Natural killer cell (primary cell): ENCODE data around the gene NCK2. TPM values are rescaled to one million over a fixed set of nuclear protein-coding genes. Genes with fewer than 3 reads are reported as not detected.

Experiments
- ATAC-seq, 3 donors: fragments of 150-1000 bp in 2 of 3; fragments of 200-7000 bp in 1 of 3; cut with Tn5 transposase; 1 replicate in 1 of 3; 2 replicates in 2 of 3; pipeline ENCODE4 v1.10.0; 2021; ENCODE audit warnings: mild to moderate bottlenecking in 2 of 3, moderate library complexity in 2 of 3
- DNase-seq, 2 donors: peaks; one replicate each; pipeline versions ENCODE4 v3.0.0 to v3.0.0-alpha.2; 2013 to 2021; ENCODE audit warnings: mixed read lengths in 1 of 2
- H3K27ac ChIP-seq: one replicate; pipeline ENCODE4 v1.5.1; 2013; ENCODE audit warnings: mild to moderate bottlenecking, low read length
- H3K27me3 ChIP-seq: one replicate; pipeline ENCODE4 v1.6.1; 2013; ENCODE audit warnings: low read length; ENCODE audit not compliant: control insufficient read depth, insufficient read depth
- H3K36me3 ChIP-seq: one replicate; pipeline ENCODE4 v1.6.1; 2013; ENCODE audit warnings: low read length; ENCODE audit not compliant: control insufficient read depth, insufficient read depth
- H3K4me1 ChIP-seq: one replicate; pipeline ENCODE4 v1.6.1; 2013; ENCODE audit warnings: low read length; ENCODE audit not compliant: control insufficient read depth, insufficient read depth
- H3K4me3 ChIP-seq: one replicate; pipeline ENCODE4 v1.5.1; 2013; ENCODE audit warnings: low read length
- H3K9me3 ChIP-seq: one replicate; pipeline ENCODE4 v1.6.1; 2013; ENCODE audit warnings: low read length; ENCODE audit not compliant: control insufficient read depth, insufficient read depth
- H3K27ac Mint-ChIP-seq, 2 donors: one replicate each; pipeline ENCODE4 v1.8.0; 2022; ENCODE audit warnings: mild to moderate bottlenecking in 2 of 2, mixed read lengths in 2 of 2, moderate library complexity in 1 of 2
- H3K27me3 Mint-ChIP-seq, 2 donors: one replicate each; pipeline ENCODE4 v1.8.0; 2022; ENCODE audit warnings: low read depth in 2 of 2, mixed read lengths in 2 of 2
- H3K36me3 Mint-ChIP-seq: one replicate; pipeline ENCODE4 v1.8.0; 2022; ENCODE audit warnings: mixed read lengths
- H3K4me1 Mint-ChIP-seq, 2 donors: one replicate each; pipeline ENCODE4 v1.8.0; 2022; ENCODE audit warnings: mixed read lengths in 2 of 2
- H3K4me3 Mint-ChIP-seq: one replicate; pipeline ENCODE4 v1.8.0; 2022; ENCODE audit warnings: mild to moderate bottlenecking, moderate library complexity, mixed read lengths
- H3K9me3 Mint-ChIP-seq, 2 donors: one replicate each; pipeline ENCODE4 v1.8.0; 2022; ENCODE audit warnings: mixed read lengths in 2 of 2
- WGBS: methylation state at CpG from one replicate; pipeline ENCODE4 v1.1.7; 2013; ENCODE audit warnings: missing lambda C conversion rate; ENCODE audit not compliant: insufficient coverage; 5-methylcytosine and 5-hydroxymethylcytosine counted together
- intact Hi-C: fragments of 100-400 bp; cut with micrococcal nuclease; formaldehyde crosslinking; loops from one replicate; pipeline ENCODE4 v1.14.2; 2022
- total RNA-seq, 4 donors: library from RNA; stranded (reverse); fragments of 120-200 nt in 1 of 4; gene quantifications; one replicate each; pipeline versions ENCODE4 v1.2.3 to v1.2.4, GENCODE V29; 2013 to 2022
- TF ChIP-seq, protein P1 (sequence below): fragments of 200-600 bp; IDR thresholded peaks from one replicate; pipeline ENCODE4 v1.8.0; 2022; ENCODE audit warnings: antibody characterized with exemption

Gene NCK2
- total RNA-seq, 3 donors from 2014 or later (not counting 1 experiment from before 2014, with no cell fraction given), result 34.1 to 50.8 (median 43.0) TPM

DNA sequence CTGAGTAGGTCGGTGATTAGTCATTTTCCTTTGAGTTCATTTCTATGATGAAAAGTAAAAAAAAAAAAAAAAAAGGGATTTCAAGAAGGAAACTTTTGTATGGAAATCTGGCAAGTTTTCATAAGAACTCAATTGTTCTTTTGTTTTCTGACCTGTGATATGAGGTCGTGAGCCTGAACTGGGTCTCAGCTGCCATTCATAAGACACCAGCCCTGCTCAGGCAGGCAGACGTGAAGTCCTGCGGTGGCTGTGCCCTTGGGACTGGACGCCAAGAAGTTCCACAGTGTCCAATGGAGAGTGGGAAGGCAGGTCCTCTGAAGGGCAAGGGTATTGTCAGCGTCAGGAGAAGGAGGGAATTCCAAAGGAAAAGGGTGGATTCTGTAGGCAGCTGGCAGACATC, 183.9 kb downstream of the NCK2 start:
- peaks cover 0 to 9% of the 10 kb centered on the region in 2 donors for H3K4me1 Mint-ChIP-seq
- intact Hi-C loops, result no loop called here
- WGBS, result 94% methylated on average over 6 of the region's 6 CpGs
- no peaks in the 10 kb centered on the region for H3K9me3 ChIP-seq
- H3K27me3 ChIP-seq, result no peaks in the 10 kb centered on the region
- H3K4me3 Mint-ChIP-seq, result no peak overlapping the region
- no peaks in the 10 kb centered on the region for H3K9me3 Mint-ChIP-seq
- DNase-seq, result no peak
- H3K27me3 Mint-ChIP-seq, result peaks cover 0 to 2% of the 10 kb centered on the region in 2 donors
- H3K36me3 ChIP-seq, result no peaks in the 10 kb centered on the region
- no peak overlapping the region for H3K27ac Mint-ChIP-seq
- H3K36me3 Mint-ChIP-seq, result no peaks in the 10 kb centered on the region
- no peak overlapping the region for H3K4me3 ChIP-seq
- no peak for ATAC-seq
- peaks cover 37% of the 10 kb centered on the region for H3K4me1 ChIP-seq
- TF ChIP-seq, protein P1, sequence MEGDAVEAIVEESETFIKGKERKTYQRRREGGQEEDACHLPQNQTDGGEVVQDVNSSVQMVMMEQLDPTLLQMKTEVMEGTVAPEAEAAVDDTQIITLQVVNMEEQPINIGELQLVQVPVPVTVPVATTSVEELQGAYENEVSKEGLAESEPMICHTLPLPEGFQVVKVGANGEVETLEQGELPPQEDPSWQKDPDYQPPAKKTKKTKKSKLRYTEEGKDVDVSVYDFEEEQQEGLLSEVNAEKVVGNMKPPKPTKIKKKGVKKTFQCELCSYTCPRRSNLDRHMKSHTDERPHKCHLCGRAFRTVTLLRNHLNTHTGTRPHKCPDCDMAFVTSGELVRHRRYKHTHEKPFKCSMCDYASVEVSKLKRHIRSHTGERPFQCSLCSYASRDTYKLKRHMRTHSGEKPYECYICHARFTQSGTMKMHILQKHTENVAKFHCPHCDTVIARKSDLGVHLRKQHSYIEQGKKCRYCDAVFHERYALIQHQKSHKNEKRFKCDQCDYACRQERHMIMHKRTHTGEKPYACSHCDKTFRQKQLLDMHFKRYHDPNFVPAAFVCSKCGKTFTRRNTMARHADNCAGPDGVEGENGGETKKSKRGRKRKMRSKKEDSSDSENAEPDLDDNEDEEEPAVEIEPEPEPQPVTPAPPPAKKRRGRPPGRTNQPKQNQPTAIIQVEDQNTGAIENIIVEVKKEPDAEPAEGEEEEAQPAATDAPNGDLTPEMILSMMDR, result no peak
- no peak overlapping the region for H3K27ac ChIP-seq

DNA sequence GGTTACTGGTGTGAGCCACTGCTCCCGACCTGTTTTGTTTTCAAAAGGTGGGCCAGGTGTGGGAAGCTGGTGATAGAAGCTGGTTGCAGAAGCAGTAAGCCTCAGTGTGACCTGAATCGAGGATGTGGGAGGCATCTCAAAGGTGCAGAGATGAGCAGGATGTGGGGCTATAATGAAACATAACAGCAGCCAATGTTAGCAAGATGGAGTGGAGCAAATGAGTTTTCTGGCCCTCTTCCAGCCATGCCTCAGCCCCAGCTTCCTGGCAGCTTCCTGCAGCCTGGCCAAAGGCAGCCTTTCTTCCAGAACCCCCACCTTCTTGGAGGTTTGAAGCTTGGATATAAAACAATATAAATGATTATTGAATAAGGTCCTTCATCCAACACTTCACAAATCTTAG, 184.8 kb downstream of the NCK2 start:
- intact Hi-C loops, result no loop called here
- TF ChIP-seq, protein P1, result no peak
- Mint-ChIP-seq H3K4me3 (no peak overlapping the region), H3K27me3 (no peaks in the 10 kb centered on the region), H3K4me1 (peaks cover 0 to 5% of the 10 kb centered on the region in 2 donors), H3K9me3 (no peaks in the 10 kb centered on the region), H3K27ac (no peak overlapping the region), H3K36me3 (no peaks in the 10 kb centered on the region)
- Histone ChIP-seq H3K4me1 (peaks cover 37% of the 10 kb centered on the region), H3K27ac (no peak overlapping the region), H3K27me3 (no peaks in the 10 kb centered on the region), H3K36me3 (no peaks in the 10 kb centered on the region), H3K9me3 (no peaks in the 10 kb centered on the region), H3K4me3 (no peak overlapping the region)
- 13% methylated on average over 2 of the region's 2 CpGs for WGBS
- ATAC-seq (peak in 1 of 3 donors; percentile 54), DNase-seq (peak in 1 of 2 donors; percentile 78)

DNA sequence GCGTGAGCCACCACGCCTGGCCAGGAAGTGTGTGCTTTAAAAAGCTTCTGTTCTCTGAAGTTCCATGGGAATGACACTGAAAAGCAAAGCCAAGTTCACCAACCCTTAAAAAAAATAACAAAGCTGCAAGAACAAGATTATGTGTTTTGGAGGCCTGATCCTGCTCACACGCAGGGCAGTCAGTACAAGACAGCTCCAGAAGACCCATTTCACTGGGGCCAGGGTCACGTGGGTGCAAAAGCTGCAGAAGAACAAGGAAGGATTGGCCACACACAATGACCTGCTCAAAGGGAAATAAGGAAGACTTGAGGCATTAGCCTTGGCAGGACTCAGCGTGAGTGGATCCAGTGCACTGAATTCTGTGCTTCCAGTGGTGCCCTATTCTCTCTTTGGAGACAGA, 187.9 kb downstream of the NCK2 start:
- H3K27ac Mint-ChIP-seq, result no peak overlapping the region
- Histone ChIP-seq H3K27ac (no peak overlapping the region), H3K27me3 (no peaks in the 10 kb centered on the region), H3K36me3 (no peaks in the 10 kb centered on the region), H3K9me3 (no peaks in the 10 kb centered on the region), H3K4me1 (peaks cover 23% of the 10 kb centered on the region), H3K4me3 (no peak overlapping the region)
- DNase-seq, result no peak
- no peaks in the 10 kb centered on the region for H3K27me3 Mint-ChIP-seq
- no peak overlapping the region for H3K4me3 Mint-ChIP-seq
- H3K36me3 Mint-ChIP-seq, result no peaks in the 10 kb centered on the region
- ATAC-seq, result no peak
- H3K9me3 Mint-ChIP-seq, result no peaks in the 10 kb centered on the region
- H3K4me1 Mint-ChIP-seq, result peaks cover 0 to 5% of the 10 kb centered on the region in 2 donors
- WGBS, result 94% methylated on average over 5 of the region's 5 CpGs
- TF ChIP-seq, protein P1, result no peak
- intact Hi-C loops, result no loop called here

DNA sequence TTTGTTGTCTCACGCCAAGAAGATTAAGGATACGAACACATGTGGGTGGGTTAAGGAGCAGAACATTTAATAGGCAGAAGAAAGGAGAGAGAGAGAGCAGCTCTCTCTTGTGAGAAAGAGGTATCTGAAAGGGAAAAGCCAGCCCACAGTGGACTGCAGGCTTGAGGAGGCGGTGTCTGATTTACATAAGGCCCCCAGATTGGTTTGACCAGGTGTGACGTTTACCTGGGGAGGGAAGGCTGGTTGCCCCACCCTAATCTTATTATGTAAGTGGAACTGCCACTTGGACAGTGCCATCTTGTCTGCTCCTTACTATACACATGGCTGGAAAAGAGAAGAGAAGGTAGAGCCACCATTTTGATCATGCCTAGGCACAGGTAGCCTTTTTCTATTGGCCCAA, 189.2 kb downstream of the NCK2 start:
- H3K4me1 Mint-ChIP-seq, result peaks cover 0 to 5% of the 10 kb centered on the region in 2 donors

More for the DNA sequence above, 189.2 kb downstream of the NCK2 start:
- H3K4me3 ChIP-seq, result no peak overlapping the region
- H3K27ac ChIP-seq, result no peak overlapping the region
- 96% methylated on average over 4 of the region's 4 CpGs for WGBS
- ATAC-seq, result no peak
- no peak for DNase-seq
- no peaks in the 10 kb centered on the region for H3K9me3 ChIP-seq
- TF ChIP-seq, protein P1, result no peak
- H3K9me3 Mint-ChIP-seq, result no peaks in the 10 kb centered on the region
- no peak overlapping the region for H3K27ac Mint-ChIP-seq
- no peaks in the 10 kb centered on the region for H3K36me3 Mint-ChIP-seq
- H3K27me3 ChIP-seq, result no peaks in the 10 kb centered on the region
- H3K36me3 ChIP-seq, result no peaks in the 10 kb centered on the region
- no peak overlapping the region for H3K4me3 Mint-ChIP-seq
- intact Hi-C loops, result no loop called here
- no peaks in the 10 kb centered on the region for H3K27me3 Mint-ChIP-seq
- H3K4me1 ChIP-seq, result peaks cover 12% of the 10 kb centered on the region
